GM12873 (cell line): ENCODE results near the gene DUSP5.

Experiments used
- CTCF ChIP-seq: IDR thresholded peaks from 2 replicates; pipeline ENCODE4 v1.5.1; 2012; ENCODE audit warnings: low read depth, mild to moderate bottlenecking, moderate library complexity, low read length, control low read depth; ENCODE audit not compliant: insufficient read depth; ENCODE audit errors: missing control alignments

DUSP5 gene

GRCh38 chr10:110556296-110556695 is 58.6 kb downstream of the DUSP5 start:
- no peak for TF ChIP-seq CTCF

GRCh38 chr10:110556969-110557601 is 59.4 kb downstream of the DUSP5 start:
- peak; percentile 79 for TF ChIP-seq CTCF

- no peak for TF ChIP-seq CTCF
These were observed 60.3 kb downstream of the DUSP5 start for GRCh38 chr10:110558041-110558440.

- no peak for TF ChIP-seq CTCF
These were observed 62.3 kb downstream of the DUSP5 start for GRCh38 chr10:110560012-110560411.
